H1 (cell line): ENCODE measurements around the gene CCR1.

Source experiments
- ASH2L ChIP-seq: fragments of 200-600, 300-600 bp; sonication (generic); IDR thresholded peaks from one replicate; pipeline ENCODE4 v1.7.1; 2017; ENCODE audit warnings: low read length
- BRCA1 ChIP-seq: IDR thresholded peaks from 2 replicates; pipeline ENCODE4 v1.6.1; 2012; ENCODE audit warnings: low read depth, low read length, improper control_type of control experiment
- POLR2A ChIP-seq, 2 experiments: IDR thresholded peaks; 1 replicate in 1 of 2; 2 replicates in 1 of 2; pipeline ENCODE4 v1.6.1; 2011; ENCODE audit warnings: low read depth in 2 of 2, low read length in 2 of 2, mild to moderate bottlenecking in 2 of 2; ENCODE audit errors: control extremely low read depth in 1 of 2
- POLR2AphosphoS5 ChIP-seq: IDR thresholded peaks from 2 replicates; pipeline ENCODE4 v1.6.1; 2011; ENCODE audit warnings: low read depth, low read length
- TAF1 ChIP-seq: IDR thresholded peaks from 2 replicates; pipeline ENCODE4 v1.6.1; 2011; ENCODE audit warnings: mild to moderate bottlenecking, low read depth, low read length
- ZNF274 ChIP-seq: IDR thresholded peaks from 2 replicates; pipeline ENCODE4 v1.7.0; 2012; ENCODE audit warnings: low read length, borderline replicate concordance; ENCODE audit errors: extremely low read depth
- TF ChIP-seq, protein P1 (sequence below): IDR thresholded peaks from 2 replicates; pipeline ENCODE4 v1.6.1; 2011; ENCODE audit warnings: low read depth, mild to moderate bottlenecking, low read length; ENCODE audit not compliant: insufficient read depth

DNA sequence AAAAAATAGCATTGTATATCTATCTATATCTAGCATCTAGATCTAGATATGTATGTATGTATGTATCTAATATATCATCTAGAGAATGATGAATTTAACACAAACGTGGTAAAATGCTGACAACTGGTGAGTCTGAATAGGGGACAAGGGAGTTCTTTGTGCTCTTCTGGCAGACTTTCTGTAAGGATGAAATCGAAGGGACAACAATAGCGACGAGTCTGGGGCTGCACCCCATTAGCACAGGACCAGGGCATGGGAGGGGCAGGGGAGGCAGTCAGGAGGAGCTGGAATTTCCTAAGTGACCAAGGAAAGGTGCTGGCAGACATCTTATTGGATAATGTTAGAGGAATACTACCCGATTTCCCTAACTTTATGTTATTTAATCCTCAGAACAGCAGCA, 7.9 kb downstream of the CCR1 start:
- TF ChIP-seq, protein P1, sequence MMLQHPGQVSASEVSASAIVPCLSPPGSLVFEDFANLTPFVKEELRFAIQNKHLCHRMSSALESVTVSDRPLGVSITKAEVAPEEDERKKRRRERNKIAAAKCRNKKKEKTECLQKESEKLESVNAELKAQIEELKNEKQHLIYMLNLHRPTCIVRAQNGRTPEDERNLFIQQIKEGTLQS, result no peak
- TF ChIP-seq BRCA1 (no peak), ASH2L (no peak), POLR2AphosphoS5 (no peak), ZNF274 (no peak), POLR2A (IDR thresholded peaks at IDR 0.05; ENCODE audit: control extremely low read depth in 1 of 2, low read depth in 2 of 2, low read length in 2 of 2) (no peak), TAF1 (no peak)
